MM.1S (cell line): ENCODE data around the gene PDYN.

Experiments
- DNase-seq: peaks from one replicate; pipeline ENCODE4 v3.0.0-alpha.2; 2015
- H2AFZ ChIP-seq: fragments of 300-600 bp; sonication (generic); 2 replicates; pipeline ENCODE4 v1.6.0; 2016; ENCODE audit warnings: antibody characterized with exemption, low read length
- H3F3A ChIP-seq: fragments of 300-600 bp; sonication (generic); 2 replicates; pipeline ENCODE4 v1.6.1; 2016; ENCODE audit warnings: mild to moderate bottlenecking, antibody characterized with exemption, low read length, moderate library complexity, mixed read lengths; ENCODE audit not compliant: insufficient read depth
- H3K27ac ChIP-seq: fragments of 300-600 bp; sonication (generic); 2 replicates; pipeline ENCODE4 v1.5.1; 2016; ENCODE audit warnings: mild to moderate bottlenecking, low read length
- H3K27me3 ChIP-seq: fragments of 300-600 bp; sonication (generic); replicated peaks from 2 replicates; pipeline ENCODE4 v1.6.0; 2016; ENCODE audit warnings: low read length; ENCODE audit not compliant: insufficient read depth
- H3K36me3 ChIP-seq: fragments of 300-600 bp; sonication (generic); replicated peaks from 2 replicates; pipeline ENCODE4 v1.6.1; 2016; ENCODE audit warnings: mild to moderate bottlenecking, low read length, mixed read lengths; ENCODE audit not compliant: insufficient read depth
- H3K4me1 ChIP-seq: fragments of 300-600 bp; sonication (generic); 2 replicates; pipeline ENCODE4 v1.6.1; 2016; ENCODE audit warnings: low read length, mixed read lengths
- H3K4me2 ChIP-seq: fragments of 300-600 bp; sonication (generic); 2 replicates; pipeline ENCODE4 v1.6.0; 2016; ENCODE audit warnings: low read depth, low read length
- H3K4me3 ChIP-seq: fragments of 300-600 bp; sonication (generic); 2 replicates; pipeline ENCODE4 v1.5.1; 2016; ENCODE audit warnings: low read length, mixed read lengths
- H3K79me2 ChIP-seq: fragments of 300-600 bp; sonication (generic); 2 replicates; pipeline ENCODE4 v1.6.1; 2016; ENCODE audit warnings: mixed run types, low read length, mixed read lengths
- H3K9ac ChIP-seq: fragments of 300-600 bp; sonication (generic); 2 replicates; pipeline ENCODE4 v1.6.1; 2016; ENCODE audit warnings: low read length, mixed read lengths
- H3K9me2 ChIP-seq: fragments of 300-600 bp; sonication (generic); replicated peaks from 2 replicates; pipeline ENCODE4 v1.6.1; 2016; ENCODE audit warnings: mild to moderate bottlenecking, low read length, mixed read lengths; ENCODE audit not compliant: insufficient read depth
- H3K9me3 ChIP-seq: fragments of 300-600 bp; sonication (generic); replicated peaks from 2 replicates; pipeline ENCODE4 v1.6.1; 2016; ENCODE audit warnings: mild to moderate bottlenecking, low read length, mixed read lengths; ENCODE audit not compliant: insufficient read depth
- H4K20me1 ChIP-seq: fragments of 300-600 bp; sonication (generic); 2 replicates; pipeline ENCODE4 v1.6.1; 2016; ENCODE audit warnings: mild to moderate bottlenecking, low read length, moderate library complexity, mixed read lengths; ENCODE audit not compliant: insufficient read depth
- EZH2 ChIP-seq: fragments of 300-600 bp; sonication (generic); optimal IDR thresholded peaks from 2 replicates; pipeline ENCODE3; 2017; ENCODE audit warnings: low read depth, mild to moderate bottlenecking, antibody characterized with exemption, low read length, mixed read lengths
- EZH2phosphoT487 ChIP-seq: fragments of 300-600 bp; sonication (generic); IDR thresholded peaks from 2 replicates; pipeline ENCODE4 v1.6.1; 2018; ENCODE audit warnings: antibody characterized with exemption, low read length
- TF ChIP-seq, protein P1 (sequence below): fragments of 300-600 bp; sonication (generic); IDR thresholded peaks from 2 replicates; pipeline ENCODE4 v1.5.1; 2016; ENCODE audit warnings: antibody characterized with exemption, low read length, mixed read lengths

The PDYN gene

DNA sequence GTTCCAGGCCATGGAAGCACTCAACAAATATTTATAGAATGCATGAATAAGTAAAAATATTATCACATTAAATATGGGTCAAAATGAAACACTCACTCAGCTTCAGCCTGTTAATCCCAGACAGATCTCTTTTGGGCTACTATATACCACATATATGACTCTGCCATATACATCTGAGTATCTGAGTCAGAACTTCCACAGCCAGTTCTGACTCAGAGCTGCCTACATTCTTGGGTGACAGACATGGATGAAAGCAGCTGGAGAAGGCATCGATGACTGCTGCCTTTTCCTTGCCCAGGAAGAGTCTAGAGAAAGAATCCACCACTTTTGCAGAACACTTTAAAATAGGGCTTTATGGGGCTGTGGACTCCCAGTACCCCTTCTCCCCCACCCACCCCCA lies 11.5 kb upstream of the PDYN start:
- Histone ChIP-seq H3F3A (no peaks in the 10 kb centered on the region), H3K4me3 (no peak overlapping the region), H3K4me2 (no peak overlapping the region), H3K36me3 (no peaks in the 10 kb centered on the region), H3K9me3 (no peaks in the 10 kb centered on the region), H2AFZ (no peak overlapping the region), H3K4me1 (no peaks in the 10 kb centered on the region), H4K20me1 (no peaks in the 10 kb centered on the region), H3K9ac (no peak overlapping the region), H3K27ac (no peak overlapping the region), H3K79me2 (no peaks in the 10 kb centered on the region), H3K9me2 (no peaks in the 10 kb centered on the region), H3K27me3 (0 out of 2 replicates have a peak, but pooled peaks cover 4% of the 10 kb centered on the region)
- TF ChIP-seq EZH2 (no peak), EZH2phosphoT487 (no peak)
- TF ChIP-seq, protein P1, sequence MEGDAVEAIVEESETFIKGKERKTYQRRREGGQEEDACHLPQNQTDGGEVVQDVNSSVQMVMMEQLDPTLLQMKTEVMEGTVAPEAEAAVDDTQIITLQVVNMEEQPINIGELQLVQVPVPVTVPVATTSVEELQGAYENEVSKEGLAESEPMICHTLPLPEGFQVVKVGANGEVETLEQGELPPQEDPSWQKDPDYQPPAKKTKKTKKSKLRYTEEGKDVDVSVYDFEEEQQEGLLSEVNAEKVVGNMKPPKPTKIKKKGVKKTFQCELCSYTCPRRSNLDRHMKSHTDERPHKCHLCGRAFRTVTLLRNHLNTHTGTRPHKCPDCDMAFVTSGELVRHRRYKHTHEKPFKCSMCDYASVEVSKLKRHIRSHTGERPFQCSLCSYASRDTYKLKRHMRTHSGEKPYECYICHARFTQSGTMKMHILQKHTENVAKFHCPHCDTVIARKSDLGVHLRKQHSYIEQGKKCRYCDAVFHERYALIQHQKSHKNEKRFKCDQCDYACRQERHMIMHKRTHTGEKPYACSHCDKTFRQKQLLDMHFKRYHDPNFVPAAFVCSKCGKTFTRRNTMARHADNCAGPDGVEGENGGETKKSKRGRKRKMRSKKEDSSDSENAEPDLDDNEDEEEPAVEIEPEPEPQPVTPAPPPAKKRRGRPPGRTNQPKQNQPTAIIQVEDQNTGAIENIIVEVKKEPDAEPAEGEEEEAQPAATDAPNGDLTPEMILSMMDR: no peak
- DNase-seq: no peak

DNA sequence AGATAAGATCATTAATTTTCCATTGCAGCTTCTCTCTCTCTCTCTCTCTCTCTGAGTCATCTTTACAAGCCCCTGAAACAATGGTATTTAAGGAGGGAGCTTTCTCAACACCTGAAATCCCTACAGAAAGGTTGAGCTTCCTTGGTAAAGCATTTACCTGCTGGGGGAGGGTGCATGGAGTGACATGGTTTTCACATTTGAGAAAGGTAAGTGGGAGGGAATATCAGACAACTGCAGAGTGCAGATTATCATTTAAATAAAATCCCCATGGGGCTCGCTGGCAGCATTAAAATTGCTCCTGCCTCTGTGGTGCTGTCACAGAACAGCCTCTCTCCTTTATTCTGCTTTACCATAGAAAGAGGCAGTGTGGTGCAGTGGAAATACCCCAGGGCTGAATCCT lies 10.3 kb upstream of the PDYN start:
- Histone ChIP-seq H3K79me2 (no peaks in the 10 kb centered on the region), H3K4me2 (no peak overlapping the region), H2AFZ (no peak overlapping the region), H3K9ac (no peak overlapping the region), H3F3A (no peaks in the 10 kb centered on the region), H3K4me3 (no peak overlapping the region), H3K27ac (no peak overlapping the region), H3K9me3 (no peaks in the 10 kb centered on the region), H3K4me1 (no peaks in the 10 kb centered on the region), H4K20me1 (no peaks in the 10 kb centered on the region), H3K27me3 (0 out of 2 replicates have a peak, but pooled peaks cover 13% of the 10 kb centered on the region), H3K9me2 (no peaks in the 10 kb centered on the region), H3K36me3 (no peaks in the 10 kb centered on the region)
- DNase-seq: no peak
- TF ChIP-seq EZH2: no peak
- no peak for TF ChIP-seq EZH2phosphoT487
- TF ChIP-seq, protein P1: no peak

DNA sequence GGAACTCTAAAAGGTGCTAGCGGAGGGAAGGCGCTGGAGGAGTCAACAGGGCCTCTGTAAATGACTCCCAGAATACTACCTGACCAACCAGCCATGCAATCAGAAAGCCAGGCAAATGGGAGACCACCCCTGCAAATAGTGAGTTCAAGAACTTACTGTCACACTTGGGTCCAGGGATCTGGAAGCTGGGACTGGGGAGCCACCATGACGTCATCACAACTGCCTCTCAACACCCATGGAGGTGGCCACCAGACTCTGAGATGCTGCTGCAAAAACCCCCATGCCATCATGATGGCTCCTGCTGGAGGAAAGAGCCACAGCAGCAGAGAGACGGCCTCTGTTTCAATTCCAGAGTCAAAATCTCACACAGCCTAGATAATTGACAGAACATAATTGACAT lies 8.5 kb upstream of the PDYN start:
- Histone ChIP-seq H3K27me3 (peaks cover 26% of the 10 kb centered on the region), H3K9ac (no peak overlapping the region), H4K20me1 (no peaks in the 10 kb centered on the region), H3K36me3 (no peaks in the 10 kb centered on the region), H3K4me2 (no peak overlapping the region), H3K9me3 (no peaks in the 10 kb centered on the region), H3K4me3 (no peak overlapping the region), H3K27ac (no peak overlapping the region), H3F3A (no peaks in the 10 kb centered on the region), H3K4me1 (no peaks in the 10 kb centered on the region), H3K79me2 (no peaks in the 10 kb centered on the region), H3K9me2 (no peaks in the 10 kb centered on the region), H2AFZ (no peak overlapping the region)
- DNase-seq: no peak
- TF ChIP-seq EZH2phosphoT487: no peak
- TF ChIP-seq, protein P1: no peak
- TF ChIP-seq EZH2: no peak
